ENCODE data around the gene MED27. TPM values are rescaled to one million over a fixed set of nuclear protein-coding genes. Genes with fewer than 3 reads are reported as not detected.

MED27 gene
- total and polyA plus RNA-seq, 12 donors, result 8.0 to 20.7 (median 17.1) TPM

- no peak for DNase-seq
Observed at GRCh38 chr9:131817073-131817472, 262.6 kb downstream of the MED27 start.

DNA sequence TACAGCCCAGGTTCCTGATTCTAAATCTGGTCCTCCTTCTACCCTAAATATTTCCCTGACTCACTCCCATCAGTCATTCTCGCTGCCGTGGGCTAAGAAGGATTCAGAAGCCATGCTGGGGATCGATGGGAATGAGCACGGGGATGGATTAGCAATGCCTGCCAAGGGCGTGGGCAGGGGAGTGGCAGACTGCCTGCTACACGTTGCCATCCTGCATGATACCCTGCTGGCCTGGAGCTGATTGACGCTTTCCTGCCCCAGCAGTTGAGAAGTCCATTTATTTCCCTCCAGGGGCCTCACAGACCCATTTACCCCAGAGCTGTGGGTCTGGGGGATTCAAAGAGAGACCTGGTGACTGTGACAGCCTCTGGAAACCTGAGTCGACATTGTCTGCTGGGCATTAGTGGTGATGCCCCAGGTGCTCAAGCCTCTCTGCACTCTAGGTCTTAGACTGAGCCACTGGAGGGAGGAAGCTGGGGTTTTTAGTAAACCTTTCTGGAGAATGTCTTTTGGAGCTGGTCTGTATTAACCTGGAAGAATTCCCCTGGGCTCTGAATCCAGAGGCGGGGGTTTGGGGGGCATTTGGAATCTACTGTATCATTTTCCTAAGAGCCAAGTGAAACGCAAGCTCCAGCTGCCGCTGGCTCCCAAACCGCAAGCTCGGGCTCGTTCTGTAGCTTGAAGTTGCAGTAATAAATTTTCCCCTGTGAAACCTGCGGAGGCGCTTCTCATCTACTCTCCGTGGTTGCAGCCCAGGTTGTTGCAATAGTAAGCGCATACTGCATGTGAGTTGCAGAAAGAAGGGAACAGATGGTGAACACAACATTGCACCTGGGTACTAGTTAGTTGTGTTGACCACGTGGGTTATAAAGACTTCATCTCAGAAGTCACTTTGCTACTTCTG lies 263.4 kb downstream of the MED27 start:
- ATAC-seq (no peak), DNase-seq (no peak)
- H3K27ac ChIP-seq, result no peak overlapping the region
- no peaks in the 10 kb centered on the region for H3K36me3 ChIP-seq
- WGBS, 2 donors, result 58 to 59% methylated on average over 19 of the region's 19 CpGs
- no peaks in the 10 kb centered on the region for H3K9me3 ChIP-seq
- H3K4me3 ChIP-seq, result no peak overlapping the region
- intact Hi-C loops (cut with DNase I), result no loop called here
- no peaks in the 10 kb centered on the region for H3K4me1 ChIP-seq
- H3K27me3 ChIP-seq, result peaks cover 0 to 74% (median 44%) of the 10 kb centered on the region in 7 donors
- no peak for TF ChIP-seq CTCF (IDR thresholded peaks at IDR 0.05)

More at GRCh38 chr9:131817073-131817472, 262.6 kb downstream of the MED27 start:
- WGBS, 2 donors, result 82% methylated on average over 4 of the region's 4 CpGs
- Histone ChIP-seq H3K27ac (no peak overlapping the region), H3K27me3 (peaks cover 0 to 66% (median 42%) of the 10 kb centered on the region in 7 donors), H3K4me1 (no peaks in the 10 kb centered on the region), H3K4me3 (no peak overlapping the region), H3K9me3 (no peaks in the 10 kb centered on the region), H3K36me3 (no peaks in the 10 kb centered on the region)
- TF ChIP-seq CTCF (IDR thresholded peaks at IDR 0.05), result no peak
- intact Hi-C loops (cut with DNase I), result no loop called here
- ATAC-seq, result no peak

DNA sequence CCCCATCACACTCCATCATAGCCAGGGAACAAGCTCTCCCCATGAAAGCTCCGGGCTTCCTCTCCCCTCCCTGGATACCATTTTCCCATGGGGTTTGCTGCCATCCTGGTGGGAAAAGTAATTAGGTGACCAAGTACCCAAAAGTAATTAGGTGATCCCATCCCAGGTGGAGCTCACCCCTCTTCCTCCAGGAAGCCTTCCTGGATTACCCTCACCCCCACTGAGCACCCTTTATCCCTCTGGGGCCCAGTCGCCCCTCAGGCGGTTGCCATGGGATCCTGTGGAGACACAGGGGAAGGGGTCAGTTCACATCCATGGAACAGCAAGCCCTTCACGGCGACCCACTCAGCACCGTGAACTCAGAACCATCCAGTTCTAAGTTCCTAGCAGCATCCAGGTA lies 265.0 kb downstream of the MED27 start:
- no peak for DNase-seq
- H3K36me3 ChIP-seq, result no peaks in the 10 kb centered on the region
- H3K9me3 ChIP-seq, result no peaks in the 10 kb centered on the region
- no peaks in the 10 kb centered on the region for H3K4me1 ChIP-seq
- no peak overlapping the region for H3K4me3 ChIP-seq
- 89 to 93% methylated on average over 6 of the region's 6 CpGs for WGBS, 2 donors
- H3K27ac ChIP-seq, result no peak overlapping the region
- ATAC-seq, result no peak
- intact Hi-C loops (cut with DNase I), result no loop called here
- TF ChIP-seq CTCF (IDR thresholded peaks at IDR 0.05), result no peak
- peaks cover 0 to 79% (median 50%) of the 10 kb centered on the region in 7 donors for H3K27me3 ChIP-seq

DNA sequence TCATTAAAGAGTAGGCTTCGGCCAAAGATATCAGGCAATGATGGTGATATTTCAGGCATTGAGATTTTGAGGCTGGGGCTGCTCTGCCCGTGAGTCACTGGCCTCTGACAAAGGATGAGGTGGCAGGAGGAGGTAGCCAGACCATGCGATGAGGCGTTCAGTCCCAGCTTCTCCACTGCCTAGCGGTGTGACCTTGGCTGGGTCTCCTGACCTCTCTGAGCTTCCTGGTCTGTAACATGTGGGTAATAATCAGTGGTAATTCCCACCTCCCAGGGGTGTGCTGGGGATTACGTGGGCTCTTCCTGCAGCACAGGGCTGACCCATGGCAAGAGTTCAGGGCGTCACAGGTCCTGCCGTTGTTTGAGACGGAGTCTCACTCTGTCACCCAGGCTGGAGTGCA lies 266.6 kb downstream of the MED27 start:
- no peaks in the 10 kb centered on the region for H3K4me1 ChIP-seq
- TF ChIP-seq CTCF (IDR thresholded peaks at IDR 0.05), result no peak
- no peak for ATAC-seq
- no peak overlapping the region for H3K4me3 ChIP-seq
- 74 to 77% methylated on average over 9 of the region's 9 CpGs for WGBS, 2 donors
- H3K27me3 ChIP-seq, result peaks cover 0 to 95% (median 60%) of the 10 kb centered on the region in 7 donors
- intact Hi-C loops (cut with DNase I), result no loop called here
- H3K9me3 ChIP-seq, result no peaks in the 10 kb centered on the region
- no peak overlapping the region for H3K27ac ChIP-seq
- no peak for DNase-seq
- no peaks in the 10 kb centered on the region for H3K36me3 ChIP-seq

Data from heart right ventricle (tissue), 16 donors.